HL-60 (cell line): ENCODE data around the gene SMARCAL1.

Experiments
- DNase-seq, 2 experiments: peaks; one replicate each; pipeline ENCODE4 v3.0.0-alpha.2; 2010 to 2020; ENCODE audit warnings: low read depth in 1 of 2, low spot score in 1 of 2
- H3K27ac ChIP-seq: fragments of 250-450 bp; sonication (Bioruptor Pico); replicated peaks from 2 replicates; pipeline ENCODE4 v1.5.1; 2020; ENCODE audit warnings: mild to moderate bottlenecking, moderate library complexity
- H3K27me3 ChIP-seq: fragments of 250-450 bp; sonication (Bioruptor Pico); 2 replicates; pipeline ENCODE4 v1.5.1; 2021; ENCODE audit warnings: mild to moderate bottlenecking, moderate library complexity; ENCODE audit not compliant: insufficient read depth, poor library complexity, severe bottlenecking
- H3K4me3 ChIP-seq: replicated peaks from 2 replicates; pipeline ENCODE4 v1.5.1; 2011; ENCODE audit warnings: mild to moderate bottlenecking, control low read depth, low read length; ENCODE audit not compliant: insufficient read depth
- CTCF ChIP-seq: IDR thresholded peaks from one replicate; pipeline ENCODE4 v1.5.1; 2011; ENCODE audit warnings: low read length, control low read depth, inconsistent platforms; ENCODE audit not compliant: insufficient read depth
- GABPA ChIP-seq: IDR thresholded peaks from 2 replicates; pipeline ENCODE4 v1.6.1; 2012; ENCODE audit warnings: low read depth
- POLR2AphosphoS5 ChIP-seq: IDR thresholded peaks from 2 replicates; pipeline ENCODE4 v1.6.1; 2012; ENCODE audit warnings: low read depth
- REST ChIP-seq: IDR thresholded peaks from 2 replicates; pipeline ENCODE4 v1.6.1; 2012; ENCODE audit warnings: low read depth; ENCODE audit not compliant: insufficient replicate concordance
- SPI1 ChIP-seq: IDR thresholded peaks from 2 replicates; pipeline ENCODE4 v1.6.1; 2012; ENCODE audit warnings: low read depth, mild to moderate bottlenecking, borderline replicate concordance

SMARCAL1 gene

GRCh38 chr2:216424274-216424673 lies 12.0 kb downstream of the SMARCAL1 start:
- Histone ChIP-seq H3K4me3 (no peak overlapping the region), H3K27ac (no peak overlapping the region), H3K27me3 (no peaks in the 10 kb centered on the region)
- no peak for TF ChIP-seq REST
- TF ChIP-seq POLR2AphosphoS5: no peak
- TF ChIP-seq CTCF: no peak
- no peak for TF ChIP-seq SPI1
- TF ChIP-seq GABPA: no peak
- DNase-seq: no peak

GRCh38 chr2:216425008-216425787 lies 12.9 kb downstream of the SMARCAL1 start:
- DNase-seq: no peak
- TF ChIP-seq POLR2AphosphoS5: no peak
- TF ChIP-seq SPI1: no peak
- TF ChIP-seq CTCF: no peak
- TF ChIP-seq GABPA: no peak
- TF ChIP-seq REST: no peak
- Histone ChIP-seq H3K27me3 (no peaks in the 10 kb centered on the region), H3K4me3 (no peak overlapping the region), H3K27ac (no peak overlapping the region)

GRCh38 chr2:216426166-216426777 lies 14.0 kb downstream of the SMARCAL1 start:
- TF ChIP-seq REST: no peak
- TF ChIP-seq CTCF: no peak
- no peak for TF ChIP-seq GABPA
- TF ChIP-seq SPI1: no peak
- TF ChIP-seq POLR2AphosphoS5: no peak

More at GRCh38 chr2:216426166-216426777, 14.0 kb downstream of the SMARCAL1 start:
- no peaks in the 10 kb centered on the region for H3K27me3 ChIP-seq
- no peak overlapping the region for H3K4me3 ChIP-seq
- no peak overlapping the region for H3K27ac ChIP-seq
- no peak for DNase-seq
